Endothelial cell of umbilical vein (primary cell): Measurements from ENCODE around the gene BBS2. TPM values are rescaled to one million over a fixed set of nuclear protein-coding genes. Genes with fewer than 3 reads are reported as not detected.

Source experiments
- BruUV-seq: library from RNA; stranded (reverse); fragments of 400-500 nt; replicated peaks from 2 replicates; lab custom pipeline; 2021; lab: Mats Ljungman, UMichigan
- CTCF ChIA-PET: fragments of 300-600, 350-600 bp; sonication (Branson Sonifier 250); formaldehyde crosslinking; loops from one replicate; lab custom pipeline; 2021; ENCODE audit warnings: antibody characterized with exemption, inconsistent platforms; lab: Charles Lee
- POLR2A ChIA-PET: fragments of 300-600, 350-600 bp; sonication (Branson Sonifier 250); formaldehyde crosslinking; loops from one replicate; lab custom pipeline; 2021; ENCODE audit warnings: antibody characterized with exemption, inconsistent platforms; lab: Charles Lee
- DNase-seq: peaks from one replicate; pipeline ENCODE4 v3.0.0-alpha.2; 2011; ENCODE audit warnings: low read depth, low spot score
- FAIRE-seq: peaks from 2 replicates; lab custom pipeline; 2011; peaks lifted over from hg19 to GRCh38; lab: Jason Lieb, UNC
- H2AFZ ChIP-seq: 2 replicates; pipeline ENCODE4 v1.6.0; 2012; ENCODE audit warnings: low read depth, low read length, control low read depth, inconsistent platforms
- H3K27ac ChIP-seq: 2 replicates; pipeline ENCODE4 v1.5.1; 2011; ENCODE audit warnings: low read depth, mild to moderate bottlenecking, control low read depth, low read length, moderate library complexity; ENCODE audit not compliant: insufficient read depth
- H3K27me3 ChIP-seq, 2 experiments: 2 replicates each; pipeline versions ENCODE4 v1.6.0 to v1.6.1; 2011; ENCODE audit warnings: low read length in 2 of 2, mixed read lengths in 1 of 2; ENCODE audit not compliant: control insufficient read depth in 2 of 2, insufficient read depth in 2 of 2
- H3K36me3 ChIP-seq, 2 experiments: 2 replicates in 1 of 2; 3 replicates in 1 of 2; pipeline ENCODE4 v1.5.1; 2011; ENCODE audit warnings: low read length in 2 of 2, mild to moderate bottlenecking in 1 of 2, moderate library complexity in 1 of 2; ENCODE audit not compliant: control insufficient read depth in 2 of 2, insufficient read depth in 2 of 2; ENCODE audit errors: extremely low read depth in 1 of 2
- H3K4me1 ChIP-seq: 3 replicates; pipeline ENCODE4 v1.5.1; 2011; ENCODE audit warnings: mild to moderate bottlenecking, low read length; ENCODE audit not compliant: control insufficient read depth, insufficient read depth; ENCODE audit errors: extremely low read depth
- H3K4me2 ChIP-seq: 2 replicates; pipeline ENCODE4 v1.6.1; 2011; ENCODE audit warnings: low read length, control low read depth, mixed read lengths; ENCODE audit not compliant: insufficient read depth
- H3K4me3 ChIP-seq, 3 experiments: fragments of 200-600 bp in 1 of 3; sonication (generic), shearing (Covaris generic) in 1 of 3; replicated peaks in 1 of 3; 2 replicates each; pipeline ENCODE4 v1.5.1; 2011 to 2016; ENCODE audit warnings: control low read depth in 3 of 3, low read length in 3 of 3, mild to moderate bottlenecking in 2 of 3, inconsistent platforms in 1 of 3, low read depth in 1 of 3, moderate library complexity in 1 of 3; ENCODE audit not compliant: insufficient read depth in 1 of 3
- H3K79me2 ChIP-seq: 2 replicates; pipeline ENCODE4 v1.6.0; 2012; ENCODE audit warnings: low read length, inconsistent platforms; ENCODE audit not compliant: control insufficient read depth, insufficient read depth
- H3K9ac ChIP-seq: replicated peaks from 2 replicates; pipeline ENCODE3; 2011; ENCODE audit warnings: low read length, control low read depth; ENCODE audit not compliant: insufficient read depth; ENCODE audit errors: extremely low read depth
- H3K9me1 ChIP-seq: replicated peaks from 3 replicates; pipeline ENCODE4 v1.6.0; 2011; ENCODE audit warnings: mild to moderate bottlenecking, low read length; ENCODE audit not compliant: control insufficient read depth, insufficient read depth; ENCODE audit errors: extremely low read depth
- H3K9me3 ChIP-seq: replicated peaks from 2 replicates; pipeline ENCODE4 v1.5.1; 2012; ENCODE audit warnings: low read length, inconsistent platforms; ENCODE audit not compliant: control insufficient read depth, insufficient read depth
- H4K20me1 ChIP-seq: replicated peaks from 2 replicates; pipeline ENCODE3; 2011; ENCODE audit warnings: mild to moderate bottlenecking, low read length; ENCODE audit not compliant: control insufficient read depth, insufficient read depth; ENCODE audit errors: extremely low read depth
- CTCF ChIP-seq, 2 donors: IDR thresholded peaks; 1 replicate in 1 of 2; 2 replicates in 1 of 2; pipeline ENCODE4 v1.5.1; 2011; ENCODE audit warnings: low read length in 2 of 2, mild to moderate bottlenecking in 2 of 2, moderate library complexity in 2 of 2, control low read depth in 1 of 2, inconsistent platforms in 1 of 2, low read depth in 1 of 2; ENCODE audit not compliant: insufficient read depth in 1 of 2; ENCODE audit errors: extremely low read depth in 1 of 2
- EZH2 ChIP-seq: IDR thresholded peaks from 2 replicates; pipeline ENCODE4 v1.6.1; 2012; ENCODE audit warnings: borderline replicate concordance, low read depth, mild to moderate bottlenecking, moderate library complexity, low read length, inconsistent platforms; ENCODE audit not compliant: severe bottlenecking
- FOS ChIP-seq: IDR thresholded peaks from 2 replicates; pipeline ENCODE4 v1.6.1; 2011; ENCODE audit warnings: mild to moderate bottlenecking, low read length, moderate library complexity, borderline replicate concordance; ENCODE audit not compliant: insufficient read depth
- GATA2 ChIP-seq: IDR thresholded peaks from 2 replicates; pipeline ENCODE4 v1.7.0; 2011; ENCODE audit warnings: low read depth, mild to moderate bottlenecking, moderate library complexity, mixed read lengths, low read length; ENCODE audit not compliant: insufficient read length, insufficient read depth
- JUN ChIP-seq: IDR thresholded peaks from 2 replicates; pipeline ENCODE4 v1.6.1; 2011; ENCODE audit warnings: borderline replicate concordance, low read depth; ENCODE audit not compliant: insufficient read length, insufficient read depth
- MAX ChIP-seq: IDR thresholded peaks from 2 replicates; pipeline ENCODE4 v1.6.1; 2011; ENCODE audit not compliant: insufficient read depth, insufficient read length
- MYC ChIP-seq: IDR thresholded peaks from one replicate; pipeline ENCODE4 v1.6.1; 2011; ENCODE audit warnings: mild to moderate bottlenecking, low read depth, low read length
- POLR2A ChIP-seq: IDR thresholded peaks from 2 replicates; pipeline ENCODE4 v1.6.1; 2012; ENCODE audit warnings: low read depth, mild to moderate bottlenecking, control low read depth, low read length
- POLR2AphosphoS5 ChIP-seq: IDR thresholded peaks from 2 replicates; pipeline ENCODE4 v1.6.1; 2012; ENCODE audit warnings: low read depth, mild to moderate bottlenecking, control low read depth, low read length, moderate library complexity; ENCODE audit not compliant: insufficient read depth
- dilution Hi-C: fragments of 300-500 bp; cut with MboI; formaldehyde crosslinking; loops from one replicate; pipeline ENCODE4 v1.15.0; 2019; ENCODE audit warnings: low sequenced_read_pairs; ENCODE audit not compliant: extremely low pct_ligation_motif_present
- intact Hi-C: fragments of 100-400 bp; cut with micrococcal nuclease; formaldehyde crosslinking; loops from one replicate; pipeline ENCODE4 v1.10.0; 2022
- polyA plus RNA-seq, 4 experiments: library from polyadenylated mRNA; depleted of rRNA in 3 of 4; stranded (reverse) in 3 of 4; unstranded in 1 of 4; fragments of >200 nt; gene quantifications; 2 replicates each; pipeline versions ENCODE4 v1.2.1 to v1.2.3, GENCODE V29; 2011 to 2012; ENCODE audit warnings: missing spikeins in 1 of 4
- total RNA-seq: library from RNA; stranded (reverse); gene quantifications from 2 replicates; pipeline ENCODE4 v1.2.3, GENCODE V29; 2021

Gene BBS2
- total and polyA plus RNA-seq, 2 donors (not counting 3 experiments of a cell fraction or from before 2014, with no cell fraction given), result 37.6 to 44.8 TPM

- no TSS peak for BruUV-seq
- Histone ChIP-seq H3K4me2 (no peak overlapping the region), H3K4me3 (no peak overlapping the region), H3K27me3 (peaks cover 4 to 10% of the 10 kb centered on the region in 2 experiments), H3K27ac (no peak overlapping the region), H3K9me1 (no peaks in the 10 kb centered on the region), H3K79me2 (no peaks in the 10 kb centered on the region), H3K4me1 (peaks cover 9% of the 10 kb centered on the region), H2AFZ (no peak overlapping the region), H3K9ac (no peak overlapping the region), H3K9me3 (no peaks in the 10 kb centered on the region), H3K36me3 (no peaks in the 10 kb centered on the region), H4K20me1 (no peaks in the 10 kb centered on the region)
- TF ChIP-seq POLR2AphosphoS5 (no peak), GATA2 (no peak), POLR2A (no peak), MYC (no peak), JUN (no peak), MAX (no peak), FOS (no peak), EZH2 (no peak), CTCF (IDR thresholded peaks at IDR 0.05; ENCODE audit: extremely low read depth in 1 of 2, insufficient read depth in 1 of 2, low read depth in 1 of 2, low read length in 2 of 2) (no peak)
- CTCF ChIA-PET, result interaction anchor here (0.9 to 1.9 kb wide), 3 partner anchors 18 to 169 kb away, joined by 3 to 9 read pairs (median 3); no protein-coding TSS in a partner anchor
- POLR2A ChIA-PET, result no interaction called here
- dilution Hi-C loops, result no loop called here
- DNase-seq, result no peak
- FAIRE-seq, result no peak
- intact Hi-C loops, result no loop called here
These were observed 12.9 kb upstream of the BBS2 start for GRCh38 chr16:56532714-56533113.
